GM23338 (cell line): ENCODE results near the gene PPP5C. TPM values are rescaled to one million over a fixed set of nuclear protein-coding genes. Genes with fewer than 3 reads are reported as not detected.
"Not testable (repeated sequence)": the region's sequence is repeated elsewhere in the genome, so short reads cannot be mapped to it uniquely, and the experiment has no call there.

ENCODE experiments used
- ATAC-seq: fragments of 200-7000 bp; cut with Tn5 transposase; 3 replicates; pipeline ENCODE4 v1.9.1; 2020
- DNase-seq: peaks from one replicate; pipeline ENCODE4 v3.0.0-alpha.2; 2015; ENCODE audit warnings: low spot score
- H2AFZ ChIP-seq: fragments of 200-600 bp; sonication (generic); 2 replicates; pipeline ENCODE4 v1.8.0; 2016; ENCODE audit warnings: antibody characterized with exemption, mild to moderate bottlenecking, moderate library complexity
- H3F3A ChIP-seq: fragments of 200-600 bp; sonication (generic); replicated peaks from 2 replicates; pipeline ENCODE4 v1.8.0; 2017; ENCODE audit warnings: antibody characterized with exemption, mixed run types, low read depth
- H3K27ac ChIP-seq: fragments of 200-600 bp; sonication (generic); 2 replicates; pipeline ENCODE4 v1.6.1; 2016; ENCODE audit warnings: low read depth
- H3K27me3 ChIP-seq: fragments of 200-600 bp; sonication (generic); 2 replicates; pipeline ENCODE4 v1.8.0; 2016; ENCODE audit warnings: mild to moderate bottlenecking, mixed run types, moderate library complexity; ENCODE audit not compliant: insufficient read depth
- H3K36me3 ChIP-seq: fragments of 200-600 bp; sonication (generic); 2 replicates; pipeline ENCODE4 v1.8.0; 2016; ENCODE audit warnings: mild to moderate bottlenecking; ENCODE audit not compliant: insufficient read depth
- H3K4me1 ChIP-seq: fragments of 200-600 bp; sonication (generic); 2 replicates; pipeline ENCODE4 v1.8.0; 2016; ENCODE audit warnings: mild to moderate bottlenecking, moderate library complexity; ENCODE audit not compliant: insufficient read depth
- H3K4me2 ChIP-seq: fragments of 200-600 bp; sonication (generic); 2 replicates; pipeline ENCODE4 v1.7.1; 2017; ENCODE audit warnings: mixed run types
- H3K4me3 ChIP-seq: fragments of 200-600 bp; sonication (generic); 2 replicates; pipeline ENCODE4 v1.6.1; 2016; ENCODE audit warnings: mixed run types
- H3K79me2 ChIP-seq: fragments of 200-600 bp; sonication (generic); replicated peaks from 2 replicates; pipeline ENCODE4 v1.8.0; 2017; ENCODE audit warnings: mild to moderate bottlenecking; ENCODE audit not compliant: insufficient read depth
- H3K9me2 ChIP-seq: fragments of 200-600 bp; sonication (generic); 2 replicates; pipeline ENCODE4 v1.8.0; 2017; ENCODE audit not compliant: insufficient read depth
- H4K20me1 ChIP-seq: fragments of 200-600 bp; sonication (generic); replicated peaks from 2 replicates; pipeline ENCODE4 v1.8.0; 2017; ENCODE audit warnings: mild to moderate bottlenecking; ENCODE audit not compliant: insufficient read depth
- H3K27ac Mint-ChIP-seq: 2 replicates; pipeline ENCODE4 v1.8.0; 2020; ENCODE audit warnings: inconsistent platforms, mild to moderate bottlenecking, moderate library complexity, mixed read lengths
- H3K27me3 Mint-ChIP-seq: 3 replicates; pipeline ENCODE4 v1.8.0; 2022; ENCODE audit warnings: low read depth, mild to moderate bottlenecking, moderate library complexity, mixed read lengths, inconsistent platforms; ENCODE audit not compliant: insufficient read depth, poor library complexity
- H3K36me3 Mint-ChIP-seq: 3 replicates; pipeline ENCODE4 v1.8.0; 2021; ENCODE audit warnings: low read depth, mild to moderate bottlenecking, inconsistent platforms, moderate library complexity, mixed read lengths
- H3K4me1 Mint-ChIP-seq: 3 replicates; pipeline ENCODE4 v1.8.0; 2020; ENCODE audit warnings: mild to moderate bottlenecking, inconsistent platforms, mixed read lengths
- H3K4me3 Mint-ChIP-seq: 3 replicates; pipeline ENCODE4 v1.8.0; 2021; ENCODE audit warnings: moderate library complexity, mild to moderate bottlenecking, inconsistent platforms, mixed read lengths
- H3K9me3 Mint-ChIP-seq: 3 replicates; pipeline ENCODE4 v1.8.0; 2020; ENCODE audit warnings: moderate library complexity, mild to moderate bottlenecking, inconsistent platforms, mixed read lengths
- CTCF ChIP-seq, 2 experiments: fragments of 200-600 bp in 1 of 2; sonication (generic) in 1 of 2; conservative IDR thresholded peaks; 2 replicates each; pipeline versions ENCODE4 v1.5.1 to v1.6.1; 2016 to 2017; ENCODE audit warnings: antibody characterized with exemption in 2 of 2, low read depth in 2 of 2, mild to moderate bottlenecking in 2 of 2, moderate library complexity in 1 of 2
- EZH2 ChIP-seq: fragments of 200-600 bp; sonication (generic); IDR thresholded peaks from one replicate; pipeline ENCODE4 v1.8.0; 2017; ENCODE audit warnings: antibody characterized with exemption, mild to moderate bottlenecking, low read depth; ENCODE audit not compliant: unreplicated experiment
- NANOG ChIP-seq: IDR thresholded peaks from 2 replicates; pipeline ENCODE4 v1.6.1; 2016; ENCODE audit warnings: antibody characterized with exemption, borderline replicate concordance
- ZNF114 ChIP-seq: fragments of 250-450 bp; sonication (Bioruptor Pico); IDR thresholded peaks from 2 replicates; pipeline ENCODE4 v1.5.0; 2020; ENCODE audit warnings: mild to moderate bottlenecking, moderate library complexity
- polyA plus RNA-seq: library from polyadenylated mRNA; unstranded; fragments of >200 nt; fragmentation: Nextera tagmentation; extraction: Ambion mirVana; gene quantifications from 2 replicates; pipeline ENCODE4 v1.2.1, GENCODE V29; 2016
- small RNA-seq: library from RNA; depleted of rRNA; stranded (forward); fragments of <200 nt; gene quantifications from one replicate; pipeline ENCODE3, GENCODE V24; 2014; ENCODE audit warnings: low replicate concordance
- total RNA-seq: library from RNA; depleted of rRNA; stranded (reverse); fragments of >200 nt; shearing (Covaris generic); gene quantifications from 2 replicates; pipeline ENCODE4 v1.2.3, GENCODE V29; 2014; rRNA removed
- TF ChIP-seq, protein P1 (sequence below): IDR thresholded peaks from one replicate; pipeline ENCODE4 v1.6.1; 2018; ENCODE audit warnings: antibody characterized with exemption; ENCODE audit not compliant: unreplicated experiment

Gene PPP5C
- total and polyA plus RNA-seq, 2 experiments from 2014 or later = 51.6 to 123 TPM

- ATAC-seq = no peak
- no peaks in the 10 kb centered on the region for H3K27me3 ChIP-seq
- no peaks in the 10 kb centered on the region for H3K4me1 Mint-ChIP-seq
Observed at GRCh38 chr19:46435009-46435408, 88.1 kb downstream of the PPP5C start.

GRCh38 chr19:46435689-46436088 is 88.8 kb downstream of the PPP5C start:
- not testable (repeated sequence) for ATAC-seq, H3K9me3 Mint-ChIP-seq, H3K4me2 ChIP-seq, H3K4me3 Mint-ChIP-seq, H3K4me3 ChIP-seq, H3K27me3 ChIP-seq, H3K27me3 Mint-ChIP-seq, DNase-seq, H3K36me3 ChIP-seq, H3K27ac Mint-ChIP-seq, H3K36me3 Mint-ChIP-seq, H3K4me1 Mint-ChIP-seq, H4K20me1 ChIP-seq, H3K79me2 ChIP-seq, H3K27ac ChIP-seq, H3K9me2 ChIP-seq, H3K4me1 ChIP-seq, H2AFZ ChIP-seq, H3F3A ChIP-seq

More at GRCh38 chr19:46435009-46435408, 88.1 kb downstream of the PPP5C start:
- no peaks in the 10 kb centered on the region for H3K9me2 ChIP-seq
- H4K20me1 ChIP-seq = no peaks in the 10 kb centered on the region
- Mint-ChIP-seq H3K4me3 (no peak overlapping the region), H3K9me3 (no peaks in the 10 kb centered on the region), H3K27ac (no peak overlapping the region), H3K27me3 (no peaks in the 10 kb centered on the region), H3K36me3 (no peaks in the 10 kb centered on the region)
- H3K4me1 ChIP-seq = no peaks in the 10 kb centered on the region
- no peak overlapping the region for H3K4me3 ChIP-seq
- no peak for DNase-seq
- TF ChIP-seq ZNF114 (CRISPR knock-in tag) (no peak), NANOG (no peak), CTCF (conservative IDR thresholded peaks at IDR 0.05; ENCODE audit: low read depth in 2 of 2) (no peak), EZH2 (no peak)
- TF ChIP-seq, protein P1, sequence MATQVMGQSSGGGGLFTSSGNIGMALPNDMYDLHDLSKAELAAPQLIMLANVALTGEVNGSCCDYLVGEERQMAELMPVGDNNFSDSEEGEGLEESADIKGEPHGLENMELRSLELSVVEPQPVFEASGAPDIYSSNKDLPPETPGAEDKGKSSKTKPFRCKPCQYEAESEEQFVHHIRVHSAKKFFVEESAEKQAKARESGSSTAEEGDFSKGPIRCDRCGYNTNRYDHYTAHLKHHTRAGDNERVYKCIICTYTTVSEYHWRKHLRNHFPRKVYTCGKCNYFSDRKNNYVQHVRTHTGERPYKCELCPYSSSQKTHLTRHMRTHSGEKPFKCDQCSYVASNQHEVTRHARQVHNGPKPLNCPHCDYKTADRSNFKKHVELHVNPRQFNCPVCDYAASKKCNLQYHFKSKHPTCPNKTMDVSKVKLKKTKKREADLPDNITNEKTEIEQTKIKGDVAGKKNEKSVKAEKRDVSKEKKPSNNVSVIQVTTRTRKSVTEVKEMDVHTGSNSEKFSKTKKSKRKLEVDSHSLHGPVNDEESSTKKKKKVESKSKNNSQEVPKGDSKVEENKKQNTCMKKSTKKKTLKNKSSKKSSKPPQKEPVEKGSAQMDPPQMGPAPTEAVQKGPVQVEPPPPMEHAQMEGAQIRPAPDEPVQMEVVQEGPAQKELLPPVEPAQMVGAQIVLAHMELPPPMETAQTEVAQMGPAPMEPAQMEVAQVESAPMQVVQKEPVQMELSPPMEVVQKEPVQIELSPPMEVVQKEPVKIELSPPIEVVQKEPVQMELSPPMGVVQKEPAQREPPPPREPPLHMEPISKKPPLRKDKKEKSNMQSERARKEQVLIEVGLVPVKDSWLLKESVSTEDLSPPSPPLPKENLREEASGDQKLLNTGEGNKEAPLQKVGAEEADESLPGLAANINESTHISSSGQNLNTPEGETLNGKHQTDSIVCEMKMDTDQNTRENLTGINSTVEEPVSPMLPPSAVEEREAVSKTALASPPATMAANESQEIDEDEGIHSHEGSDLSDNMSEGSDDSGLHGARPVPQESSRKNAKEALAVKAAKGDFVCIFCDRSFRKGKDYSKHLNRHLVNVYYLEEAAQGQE = no peak
- H3K4me2 ChIP-seq = no peak overlapping the region
- H3K36me3 ChIP-seq = no peaks in the 10 kb centered on the region
- no peaks in the 10 kb centered on the region for H3F3A ChIP-seq
- no peak overlapping the region for H3K27ac ChIP-seq
- no peaks in the 10 kb centered on the region for H3K79me2 ChIP-seq
- peak overlapping the region; percentile 38; the same call in 1 of the 2 replicates for H2AFZ ChIP-seq

Small RNA genes lying within 50 kb of the gene (small RNA-seq; reads per million reads assigned to genes)
- not detected for gene RNU6-924P

Other genes starting within 250 kb of the PPP5C start
- gene IGFL3, start 222.4 kb upstream of the PPP5C start, total RNA-seq = not detected in 2 replicates
- not detected in 2 replicates for gene IGFL3, start 222.4 kb upstream of the PPP5C start, polyA plus RNA-seq
- gene IGFL2, start 198.8 kb upstream of the PPP5C start, total RNA-seq = not detected in 2 replicates
- gene IGFL2, start 198.8 kb upstream of the PPP5C start, polyA plus RNA-seq = not detected in 2 replicates
- not detected in 2 replicates for gene IGFL1, start 117.3 kb upstream of the PPP5C start, total RNA-seq
- not detected in 2 replicates for gene IGFL1, start 117.3 kb upstream of the PPP5C start, polyA plus RNA-seq
- gene HIF3A, start 50.0 kb upstream of the PPP5C start, total RNA-seq = 34.1 and 70.5 TPM in 2 replicates
- 20.4 and 20.8 TPM in 2 replicates for gene HIF3A, start 50.0 kb upstream of the PPP5C start, polyA plus RNA-seq
- 16.5 and 17.4 TPM in 2 replicates for gene CCDC8, start 66.5 kb downstream of the PPP5C start, total RNA-seq
- 5.6 and 6.0 TPM in 2 replicates for gene CCDC8, start 66.5 kb downstream of the PPP5C start, polyA plus RNA-seq
- 2.3 and 2.6 TPM in 2 replicates for gene PNMA8C, start 81.8 kb downstream of the PPP5C start, total RNA-seq
- 0.44 and 0.59 TPM in 2 replicates for gene PNMA8C, start 81.8 kb downstream of the PPP5C start, polyA plus RNA-seq
- 17.8 and 19.6 TPM in 2 replicates for gene PNMA8A, start 124.5 kb downstream of the PPP5C start, total RNA-seq
- gene PNMA8A, start 124.5 kb downstream of the PPP5C start, polyA plus RNA-seq = 21.7 and 28.0 TPM in 2 replicates
- gene PNMA8B, start 148.8 kb downstream of the PPP5C start, total RNA-seq = 1.6 and 1.7 TPM in 2 replicates
- 0.44 and 0.80 TPM in 2 replicates for gene PNMA8B, start 148.8 kb downstream of the PPP5C start, polyA plus RNA-seq